Peyer's patch (tissue), 4 donors: ENCODE measurements around the gene WSB1.

Experiments used
- POLR2A ChIP-seq, 2 donors: fragments of 450-650 bp; IDR thresholded peaks; one replicate each; pipeline ENCODE4 v1.5.1; 2017; ENCODE audit warnings: antibody characterized with exemption in 2 of 2, mild to moderate bottlenecking in 2 of 2, moderate library complexity in 2 of 2
- TF ChIP-seq, protein P1 (sequence below), 6 experiments: fragments of 450-650 bp in 4 of 6; fragments of 200-600 bp in 2 of 6; sonication (generic) in 1 of 6; IDR thresholded peaks; one replicate each; pipeline ENCODE4 v1.5.1; 2017 to 2019; ENCODE audit warnings: antibody characterized with exemption in 6 of 6, mild to moderate bottlenecking in 3 of 6, moderate library complexity in 1 of 6

- TF ChIP-seq, protein P1, sequence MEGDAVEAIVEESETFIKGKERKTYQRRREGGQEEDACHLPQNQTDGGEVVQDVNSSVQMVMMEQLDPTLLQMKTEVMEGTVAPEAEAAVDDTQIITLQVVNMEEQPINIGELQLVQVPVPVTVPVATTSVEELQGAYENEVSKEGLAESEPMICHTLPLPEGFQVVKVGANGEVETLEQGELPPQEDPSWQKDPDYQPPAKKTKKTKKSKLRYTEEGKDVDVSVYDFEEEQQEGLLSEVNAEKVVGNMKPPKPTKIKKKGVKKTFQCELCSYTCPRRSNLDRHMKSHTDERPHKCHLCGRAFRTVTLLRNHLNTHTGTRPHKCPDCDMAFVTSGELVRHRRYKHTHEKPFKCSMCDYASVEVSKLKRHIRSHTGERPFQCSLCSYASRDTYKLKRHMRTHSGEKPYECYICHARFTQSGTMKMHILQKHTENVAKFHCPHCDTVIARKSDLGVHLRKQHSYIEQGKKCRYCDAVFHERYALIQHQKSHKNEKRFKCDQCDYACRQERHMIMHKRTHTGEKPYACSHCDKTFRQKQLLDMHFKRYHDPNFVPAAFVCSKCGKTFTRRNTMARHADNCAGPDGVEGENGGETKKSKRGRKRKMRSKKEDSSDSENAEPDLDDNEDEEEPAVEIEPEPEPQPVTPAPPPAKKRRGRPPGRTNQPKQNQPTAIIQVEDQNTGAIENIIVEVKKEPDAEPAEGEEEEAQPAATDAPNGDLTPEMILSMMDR (IDR thresholded peaks at IDR 0.05) = peak; percentile 96 to 99 (median 98)
- TF ChIP-seq POLR2A (IDR thresholded peaks at IDR 0.05) = peak; percentile 84 to 92
Measured at GRCh38 chr17:27353461-27354050, 59.6 kb downstream of the WSB1 start.
